Activated T-cell treated with anti-CD3 and anti-CD28 coated beads, Interleukin-2, amount 50 U/mL, for 72 hours (primary cell): ENCODE data around the gene NFX1. TPM values are rescaled to one million over a fixed set of nuclear protein-coding genes. Genes with fewer than 3 reads are reported as not detected.

ENCODE experiments used
- ATAC-seq, 2 donors: fragments of 150-1000 bp; cut with Tn5 transposase; replicated peaks in 1 of 2; 2 replicates each; pipeline ENCODE4 v1.10.0; 2021; ENCODE audit warnings: moderate library complexity in 2 of 2, mild to moderate bottlenecking in 1 of 2
- DNase-seq, 2 donors: peaks; one replicate each; pipeline ENCODE4 v3.0.0; 2021 to 2022; ENCODE audit warnings: mixed read lengths in 1 of 2
- H3K27ac Mint-ChIP-seq: one replicate; pipeline ENCODE4 v1.8.0; 2022; ENCODE audit warnings: mild to moderate bottlenecking, moderate library complexity, mixed read lengths
- H3K27me3 Mint-ChIP-seq: one replicate; pipeline ENCODE4 v1.8.0; 2022; ENCODE audit warnings: low read depth, mixed read lengths
- H3K36me3 Mint-ChIP-seq, 2 donors: one replicate each; pipeline ENCODE4 v1.8.0; 2022; ENCODE audit warnings: mixed read lengths in 2 of 2, mild to moderate bottlenecking in 1 of 2; ENCODE audit not compliant: insufficient read depth in 2 of 2
- H3K4me1 Mint-ChIP-seq: one replicate; pipeline ENCODE4 v1.8.0; 2022; ENCODE audit warnings: low read depth, mixed read lengths
- H3K4me3 Mint-ChIP-seq, 2 donors: one replicate each; pipeline ENCODE4 v1.8.0; 2022; ENCODE audit warnings: mild to moderate bottlenecking in 2 of 2, mixed read lengths in 2 of 2, moderate library complexity in 2 of 2
- H3K9me3 Mint-ChIP-seq, 2 donors: one replicate each; pipeline ENCODE4 v1.8.0; 2022; ENCODE audit warnings: mixed read lengths in 2 of 2
- total RNA-seq, 2 donors: library from RNA; stranded (reverse); gene quantifications; one replicate each; pipeline ENCODE4 v1.2.3, GENCODE V29; 2022

The NFX1 gene
- 10 to 100 TPM; 31.2 to 40.3 TPM for total RNA-seq

DNA sequence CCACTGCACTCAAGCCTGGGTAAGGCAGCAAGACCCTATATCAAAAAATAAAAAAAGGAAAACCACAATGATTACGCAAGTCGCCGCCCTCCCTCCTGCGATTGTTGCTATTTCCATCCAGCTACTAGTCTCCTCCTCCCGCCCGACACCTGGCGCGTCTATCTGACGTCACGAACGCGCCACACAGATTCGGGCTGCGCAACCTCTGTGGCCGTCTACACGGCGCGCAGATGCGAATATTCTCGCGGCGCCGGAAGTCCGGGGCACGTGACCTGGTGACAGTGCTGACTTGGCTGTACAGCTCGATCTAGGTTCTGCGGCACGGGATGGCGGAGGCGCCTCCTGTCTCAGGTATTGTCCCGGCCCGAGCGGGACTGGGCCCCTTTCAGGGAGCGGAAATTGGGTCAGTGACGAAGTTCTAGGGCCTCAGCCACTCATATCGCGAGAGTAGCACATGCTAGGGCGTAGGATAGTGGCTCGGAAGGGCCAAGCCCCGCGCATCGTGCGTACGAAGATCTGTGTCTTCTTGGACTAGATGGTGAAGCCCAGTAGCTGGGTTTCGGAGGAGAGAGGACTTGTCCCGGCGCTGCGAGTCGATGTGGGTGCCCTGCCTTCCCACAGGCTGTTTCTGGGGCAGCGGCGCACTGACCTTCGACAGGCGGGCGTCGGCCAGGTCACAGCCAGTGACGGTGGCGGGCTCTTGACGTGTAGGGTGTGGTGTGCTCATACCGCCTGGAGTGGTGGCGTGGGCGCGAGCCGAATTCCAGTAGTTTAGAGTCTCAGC, at the start of gene NFX1:
NFX1 (plus strand) TSS at position 270 of the 784 bp plus-strand sequence; CDS start at position 327, 57 bp downstream.
- Mint-ChIP-seq H3K4me1 (peaks cover 60% of the 10 kb centered on the region), H3K27me3 (no peaks in the 10 kb centered on the region), H3K4me3 (peak within 1 kb of the TSS; percentile 88 to 90), H3K36me3 (peaks cover 8 to 27% of the 10 kb centered on the region in 2 donors), H3K27ac (peak within 1 kb of the TSS; percentile 91), H3K9me3 (peaks cover 0 to 3% of the 10 kb centered on the region in 2 donors)
- DNase-seq (peak; percentile 98 to 99), ATAC-seq (peak; percentile 89 to 92)

DNA sequence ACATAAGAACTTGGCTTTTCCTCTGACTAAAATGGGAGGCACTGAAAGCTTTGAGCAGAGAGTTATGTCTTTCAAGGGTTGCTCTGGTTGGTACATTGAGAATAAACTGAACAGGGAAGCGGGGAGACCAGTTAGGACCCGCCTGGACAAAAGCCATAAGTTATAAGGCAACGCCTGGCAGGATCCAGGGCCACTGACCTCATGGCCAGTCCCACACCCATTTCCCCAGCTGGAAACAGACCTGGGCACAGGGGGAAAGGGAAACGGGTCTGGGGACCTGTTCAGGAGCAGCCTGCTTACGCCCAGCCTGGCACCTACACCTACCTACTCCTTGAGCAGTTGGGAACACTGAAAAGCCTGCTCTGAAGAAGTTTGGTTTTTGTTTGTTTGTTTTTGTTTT, 49.0 kb upstream of the NFX1 start:
- Mint-ChIP-seq H3K36me3 (no peaks in the 10 kb centered on the region), H3K4me1 (peaks cover 6% of the 10 kb centered on the region), H3K4me3 (no peak overlapping the region), H3K9me3 (no peaks in the 10 kb centered on the region), H3K27me3 (no peaks in the 10 kb centered on the region), H3K27ac (no peak overlapping the region)
- ATAC-seq (no peak), DNase-seq (no peak)

DNA sequence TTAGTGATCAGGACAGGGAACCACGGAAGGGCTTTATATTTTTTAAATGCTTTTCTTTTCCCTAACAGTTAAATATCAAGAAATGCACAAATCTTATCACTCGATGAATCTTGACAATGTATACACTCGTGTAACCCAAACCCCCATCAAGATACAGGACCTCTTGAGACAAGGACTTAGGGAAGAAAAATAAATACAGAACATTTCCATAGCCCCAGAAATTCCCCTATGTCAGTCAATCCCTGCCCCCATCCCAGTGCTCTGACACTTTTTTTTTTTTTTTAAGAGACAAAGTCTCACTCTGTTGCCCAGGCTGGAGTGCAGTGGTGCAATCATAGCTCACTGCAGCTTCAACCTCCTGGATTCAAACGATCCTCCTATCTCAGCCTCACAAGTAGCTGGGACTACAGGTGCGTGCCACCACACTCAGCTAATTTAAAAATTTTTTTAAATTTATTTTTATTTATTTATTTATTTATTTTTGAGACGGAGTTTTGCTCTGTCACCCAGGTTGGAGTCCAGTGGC, 47.6 kb upstream of the NFX1 start:
- Mint-ChIP-seq H3K4me1 (peaks cover 6% of the 10 kb centered on the region), H3K4me3 (no peak overlapping the region), H3K27me3 (no peaks in the 10 kb centered on the region), H3K27ac (no peak overlapping the region), H3K9me3 (no peaks in the 10 kb centered on the region), H3K36me3 (no peaks in the 10 kb centered on the region)
- ATAC-seq (no peak), DNase-seq (no peak)

DNA sequence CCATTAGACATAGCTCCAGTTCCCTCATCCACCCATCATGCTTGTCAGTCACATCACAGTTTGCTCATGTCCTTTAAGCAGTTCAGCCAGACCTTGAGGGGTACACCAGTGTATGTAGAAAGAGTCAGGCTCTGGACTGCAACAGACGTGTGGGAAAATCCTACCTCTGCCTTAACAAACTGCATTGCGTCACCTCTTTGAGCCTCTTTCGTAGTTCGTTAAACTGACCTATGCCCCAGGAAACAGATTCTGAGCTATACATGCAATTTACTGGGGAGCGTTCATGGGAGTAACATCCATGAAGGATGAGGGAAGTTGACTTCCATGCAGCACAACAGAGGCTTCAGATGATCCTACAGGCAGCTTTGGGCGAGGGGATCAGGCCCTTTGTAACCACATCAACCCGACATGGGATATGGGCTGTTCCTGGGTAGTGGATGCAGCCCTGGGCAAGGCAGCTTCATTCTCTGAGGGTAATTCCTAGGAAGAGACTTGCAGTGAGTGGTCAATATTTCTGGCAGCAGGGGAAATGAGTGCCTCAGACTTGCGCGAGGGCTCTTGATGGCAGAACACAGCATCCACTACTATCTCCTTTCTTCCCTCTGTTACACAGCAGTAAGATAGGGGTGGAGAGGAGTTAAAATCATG, 46.1 kb upstream of the NFX1 start:
- Mint-ChIP-seq H3K4me1 (peaks cover 6% of the 10 kb centered on the region), H3K9me3 (no peaks in the 10 kb centered on the region), H3K27me3 (no peaks in the 10 kb centered on the region), H3K4me3 (no peak overlapping the region), H3K27ac (no peak overlapping the region), H3K36me3 (no peaks in the 10 kb centered on the region)
- DNase-seq (no peak), ATAC-seq (no peak)

DNA sequence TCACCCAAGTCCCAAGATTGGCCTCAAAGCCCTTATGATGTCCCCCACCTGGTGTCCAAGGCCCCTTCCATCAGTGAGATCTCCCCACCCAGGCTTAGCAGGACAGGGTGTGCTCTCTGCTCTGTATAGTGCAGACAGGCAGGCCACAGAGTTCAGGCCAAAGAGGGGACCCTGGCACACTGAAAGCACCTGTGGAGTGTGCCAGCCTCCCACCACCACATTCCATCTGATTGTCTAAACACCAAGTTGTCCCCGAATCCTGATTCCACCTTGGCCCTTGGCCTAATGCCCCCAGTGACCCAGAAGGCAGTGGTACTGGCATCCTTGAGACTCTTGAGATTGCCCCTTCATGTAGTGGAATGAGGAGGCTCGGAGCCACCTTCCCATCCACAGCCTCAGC, 45.0 kb upstream of the NFX1 start:
- DNase-seq, result no peak
- Mint-ChIP-seq H3K36me3 (no peaks in the 10 kb centered on the region), H3K4me3 (no peak overlapping the region), H3K9me3 (no peaks in the 10 kb centered on the region), H3K27ac (no peak overlapping the region), H3K4me1 (peaks cover 6% of the 10 kb centered on the region), H3K27me3 (no peaks in the 10 kb centered on the region)
- ATAC-seq, result no peak

DNA sequence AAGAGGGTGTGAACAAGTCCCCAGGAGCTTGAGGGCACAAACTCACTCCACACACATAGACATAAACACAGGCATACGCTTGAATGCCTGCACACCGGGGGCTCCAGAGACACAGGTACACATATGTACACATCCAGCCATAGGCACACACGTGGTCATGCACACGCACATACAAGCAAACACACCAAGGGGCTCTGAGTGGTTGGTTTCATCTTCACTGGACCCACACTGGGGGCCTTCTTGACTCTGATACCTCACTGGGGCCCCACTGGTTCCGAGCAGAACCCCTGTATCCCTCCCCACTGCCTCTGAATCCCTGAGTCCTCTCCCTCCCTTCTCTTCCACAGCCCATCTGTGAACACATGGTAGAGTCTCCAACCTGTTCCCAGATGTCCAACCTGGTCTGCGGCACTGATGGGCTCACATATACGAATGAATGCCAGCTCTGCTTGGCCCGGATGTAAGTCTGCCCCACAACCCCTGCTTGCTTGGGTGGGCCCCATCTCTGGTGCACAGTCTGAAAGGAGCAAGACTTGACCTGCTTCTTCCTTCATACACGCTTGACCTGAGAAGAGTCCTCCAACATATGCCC, 44.0 kb upstream of the NFX1 start:
- no peaks in the 10 kb centered on the region for H3K9me3 Mint-ChIP-seq
- H3K27ac Mint-ChIP-seq, result no peak overlapping the region
- no peak overlapping the region for H3K4me3 Mint-ChIP-seq
- no peaks in the 10 kb centered on the region for H3K27me3 Mint-ChIP-seq
- H3K36me3 Mint-ChIP-seq, result peaks cover 0 to 5% of the 10 kb centered on the region in 2 donors
- ATAC-seq (no peak), DNase-seq (no peak)
- peaks cover 6% of the 10 kb centered on the region for H3K4me1 Mint-ChIP-seq

DNA sequence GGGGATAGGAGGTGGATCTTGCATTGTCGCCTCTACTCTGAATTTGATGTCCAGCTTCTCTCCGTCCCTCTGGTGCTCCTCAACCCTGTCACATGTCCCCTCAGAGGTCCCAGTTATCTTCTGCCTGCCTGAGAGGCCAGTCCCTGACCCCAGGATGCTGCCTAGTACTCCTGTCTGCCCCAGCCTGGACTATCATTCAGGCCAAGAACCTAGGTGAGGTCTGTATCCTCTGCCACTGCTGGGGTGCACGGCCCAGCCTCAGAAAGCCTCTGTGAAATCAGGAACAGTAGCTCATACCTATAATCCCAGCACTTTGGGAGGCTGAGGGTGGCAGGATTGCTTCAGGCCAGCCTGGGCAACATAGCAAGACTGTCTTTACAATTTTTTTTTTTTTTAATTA, 41.7 kb upstream of the NFX1 start:
- Mint-ChIP-seq H3K4me3 (no peak overlapping the region), H3K36me3 (peaks cover 5 to 6% of the 10 kb centered on the region in 2 donors), H3K9me3 (no peaks in the 10 kb centered on the region), H3K4me1 (peaks cover 6% of the 10 kb centered on the region), H3K27me3 (no peaks in the 10 kb centered on the region), H3K27ac (no peak overlapping the region)
- DNase-seq, result no peak
- ATAC-seq, result no peak

DNA sequence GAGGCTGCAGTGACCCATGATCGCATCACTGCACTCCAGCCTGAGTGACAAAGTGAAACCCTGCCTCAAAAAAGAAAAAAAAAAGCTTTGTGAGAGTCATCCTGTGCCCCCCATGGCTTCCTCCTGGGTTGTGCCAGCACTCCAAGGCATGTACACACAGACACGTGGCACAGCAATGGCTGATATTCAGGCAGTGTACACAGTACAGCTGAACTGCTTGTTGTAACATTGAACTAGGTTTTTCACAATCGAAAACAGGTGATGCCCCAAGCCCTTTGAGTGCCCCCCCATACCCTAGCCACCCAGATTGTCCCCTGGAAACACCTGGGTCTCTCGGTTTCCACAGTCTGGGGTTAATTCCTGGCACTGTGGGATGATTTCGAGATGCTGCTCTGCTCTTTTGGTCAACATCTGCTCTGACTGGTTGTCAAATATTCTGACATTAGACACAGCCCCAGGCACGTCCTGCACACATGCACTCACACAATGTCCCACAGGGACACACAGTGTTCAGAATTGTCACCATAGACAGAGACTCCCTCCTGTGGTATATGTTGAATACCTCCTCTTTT, 41.1 kb upstream of the NFX1 start:
- Mint-ChIP-seq H3K9me3 (no peaks in the 10 kb centered on the region), H3K27me3 (no peaks in the 10 kb centered on the region), H3K4me1 (peaks cover under 1% of the 10 kb centered on the region), H3K4me3 (no peak overlapping the region), H3K27ac (no peak overlapping the region), H3K36me3 (peaks cover 5 to 6% of the 10 kb centered on the region in 2 donors)
- DNase-seq (no peak), ATAC-seq (no peak)

DNA sequence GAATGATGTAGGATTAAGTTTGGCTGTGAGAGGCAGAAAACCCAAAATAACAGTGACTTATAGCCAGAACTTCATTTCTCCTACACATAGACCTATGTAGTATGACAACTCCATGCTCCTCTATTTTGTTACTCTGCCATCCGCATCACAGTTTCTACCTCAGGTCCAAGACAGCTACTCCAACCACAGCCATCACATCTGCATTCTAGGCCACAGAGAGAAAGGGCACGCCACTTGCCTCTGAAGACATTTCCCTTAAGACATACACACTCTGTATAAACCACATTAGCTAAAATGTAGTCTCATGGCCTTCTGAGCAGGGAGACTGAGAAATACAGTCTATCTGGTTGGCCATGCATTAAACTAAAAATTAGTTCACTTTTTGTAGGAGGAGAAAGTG, 40.3 kb upstream of the NFX1 start:
- Mint-ChIP-seq H3K4me3 (no peak overlapping the region), H3K36me3 (peaks cover 5 to 6% of the 10 kb centered on the region in 2 donors), H3K27me3 (no peaks in the 10 kb centered on the region), H3K4me1 (no peaks in the 10 kb centered on the region), H3K27ac (no peak overlapping the region), H3K9me3 (no peaks in the 10 kb centered on the region)
- ATAC-seq (no peak), DNase-seq (no peak)

DNA sequence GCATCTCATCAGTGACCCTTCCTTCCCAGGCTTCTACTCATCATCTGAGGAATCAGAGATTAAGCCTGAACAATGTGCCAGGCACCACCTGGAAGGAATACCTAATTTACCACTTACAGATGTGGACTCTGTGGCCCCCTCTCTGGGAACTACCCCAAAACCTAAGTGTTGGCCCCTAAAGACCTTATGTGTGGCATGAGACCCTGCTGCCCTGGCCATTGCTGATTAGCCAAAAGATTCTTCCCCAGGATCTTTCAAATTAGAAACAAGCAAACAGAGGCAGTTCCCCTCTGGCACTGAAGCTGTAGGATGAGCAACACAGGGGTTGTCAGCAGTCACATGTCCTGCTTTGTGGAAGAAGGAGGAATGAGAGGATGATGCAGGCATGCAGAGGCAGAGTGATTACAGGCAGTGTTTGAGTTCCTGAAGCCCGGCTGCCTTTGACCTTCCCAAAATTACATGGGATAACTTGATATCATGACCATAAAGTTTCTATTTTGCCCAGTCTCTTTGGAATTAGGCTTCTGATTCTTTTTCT, 39.8 kb upstream of the NFX1 start:
- DNase-seq, result no peak
- no peaks in the 10 kb centered on the region for H3K9me3 Mint-ChIP-seq
- no peak for ATAC-seq
- H3K27ac Mint-ChIP-seq, result no peak overlapping the region
- H3K36me3 Mint-ChIP-seq, result peaks cover 6% of the 10 kb centered on the region in 2 donors
- no peaks in the 10 kb centered on the region for H3K4me1 Mint-ChIP-seq
- H3K4me3 Mint-ChIP-seq, result no peak overlapping the region
- H3K27me3 Mint-ChIP-seq, result no peaks in the 10 kb centered on the region

DNA sequence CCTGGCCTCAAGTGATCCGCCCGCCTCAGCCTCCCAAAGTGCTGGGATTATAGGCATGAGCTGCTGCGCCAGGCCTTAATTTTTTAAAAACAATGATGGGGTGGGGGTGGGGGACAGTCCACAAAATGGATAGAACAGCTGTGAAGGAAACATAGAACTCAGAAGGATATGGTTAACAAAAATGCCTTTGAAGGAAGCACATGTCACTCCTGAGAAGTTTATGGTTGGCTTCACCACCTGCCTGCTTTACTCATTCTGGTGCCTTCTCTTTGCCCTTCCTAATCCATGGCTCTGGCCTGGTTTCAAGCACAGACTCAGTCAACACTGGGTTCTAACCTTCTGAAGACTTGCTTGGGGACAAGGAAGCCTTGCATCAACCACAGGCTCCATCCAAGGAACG, 36.1 kb upstream of the NFX1 start:
- Mint-ChIP-seq H3K4me3 (no peak overlapping the region), H3K9me3 (no peaks in the 10 kb centered on the region), H3K4me1 (peaks cover 6% of the 10 kb centered on the region), H3K27me3 (no peaks in the 10 kb centered on the region), H3K27ac (no peak overlapping the region), H3K36me3 (peaks cover 8 to 26% of the 10 kb centered on the region in 2 donors)
- no peak for DNase-seq
- no peak for ATAC-seq

DNA sequence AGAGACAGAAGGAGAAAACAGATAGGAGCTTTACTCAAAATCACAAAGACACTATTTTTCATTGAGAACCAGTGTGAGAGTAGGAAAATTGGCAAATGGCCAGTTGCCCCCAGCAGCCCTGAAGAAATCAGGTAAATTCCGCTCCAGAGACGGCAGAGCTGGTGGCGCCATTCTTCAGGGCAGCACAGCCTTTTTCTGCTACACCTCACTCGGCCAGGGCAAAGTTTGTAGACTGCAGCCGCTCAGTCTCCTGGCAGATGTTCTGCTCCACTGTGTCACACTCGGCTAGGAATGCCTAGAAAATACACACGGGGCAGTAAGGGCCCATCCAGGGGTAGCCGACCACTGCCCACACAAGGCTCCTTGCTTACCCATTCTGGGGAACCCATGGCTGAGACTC, 35.3 kb upstream of the NFX1 start:
- no peak overlapping the region for H3K27ac Mint-ChIP-seq

DNA sequence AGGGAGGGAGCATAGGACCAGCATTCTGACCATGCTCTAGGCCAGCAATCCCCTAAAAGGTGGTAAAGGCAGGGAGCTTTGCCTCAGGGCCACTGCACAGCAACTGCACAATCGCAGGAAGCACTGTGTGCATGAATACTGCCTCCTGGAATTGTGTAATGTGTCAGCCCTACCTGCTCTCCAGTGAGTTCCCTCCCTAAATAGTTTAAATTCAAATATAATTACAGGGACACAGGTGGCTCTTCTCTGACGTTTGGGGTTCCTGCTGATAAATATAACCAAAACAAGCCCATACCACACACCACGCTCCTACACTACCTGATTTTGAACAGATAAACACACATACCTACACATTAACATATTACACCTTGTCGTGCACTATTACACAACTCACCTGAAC, 34.8 kb upstream of the NFX1 start:
- no peak for ATAC-seq

More for the DNA sequence above, 35.3 kb upstream of the NFX1 start:
- ATAC-seq, result no peak
- no peaks in the 10 kb centered on the region for H3K27me3 Mint-ChIP-seq
- H3K9me3 Mint-ChIP-seq, result no peaks in the 10 kb centered on the region
- H3K4me1 Mint-ChIP-seq, result peaks cover 6% of the 10 kb centered on the region
- peaks cover 8 to 28% of the 10 kb centered on the region in 2 donors for H3K36me3 Mint-ChIP-seq
- DNase-seq, result no peak
- H3K4me3 Mint-ChIP-seq, result no peak overlapping the region

More for the DNA sequence above, 34.8 kb upstream of the NFX1 start:
- DNase-seq, result no peak
- no peaks in the 10 kb centered on the region for H3K9me3 Mint-ChIP-seq
- peaks cover 10 to 32% of the 10 kb centered on the region in 2 donors for H3K36me3 Mint-ChIP-seq
- H3K4me3 Mint-ChIP-seq, result no peak overlapping the region
- peaks cover 10% of the 10 kb centered on the region for H3K4me1 Mint-ChIP-seq
- no peaks in the 10 kb centered on the region for H3K27me3 Mint-ChIP-seq
- no peak overlapping the region for H3K27ac Mint-ChIP-seq
